GM19467 (cell line): ENCODE results near the gene QARS1.

Source experiments
- ATAC-seq: cut with Tn5 transposase; IDR thresholded peaks from one replicate; pipeline ENCODE4 v1.9.1; 2021; ENCODE audit warnings: mild to moderate bottlenecking, moderate library complexity; ENCODE audit not compliant: unreplicated experiment

QARS1 gene

GRCh38 chr3:49054344-49054862 lies 50.2 kb downstream of the QARS1 start:
- no peak for ATAC-seq

- no peak for ATAC-seq
These were observed 51.0 kb downstream of the QARS1 start for GRCh38 chr3:49053543-49053942.
